TTC549 (cell line): Measurements from ENCODE around the gene DCN.

ENCODE experiments used
- FAIRE-seq: peaks from 2 replicates; lab custom pipeline; 2012; peaks lifted over from hg19 to GRCh38; lab: Jason Lieb, UNC

The DCN gene

DNA sequence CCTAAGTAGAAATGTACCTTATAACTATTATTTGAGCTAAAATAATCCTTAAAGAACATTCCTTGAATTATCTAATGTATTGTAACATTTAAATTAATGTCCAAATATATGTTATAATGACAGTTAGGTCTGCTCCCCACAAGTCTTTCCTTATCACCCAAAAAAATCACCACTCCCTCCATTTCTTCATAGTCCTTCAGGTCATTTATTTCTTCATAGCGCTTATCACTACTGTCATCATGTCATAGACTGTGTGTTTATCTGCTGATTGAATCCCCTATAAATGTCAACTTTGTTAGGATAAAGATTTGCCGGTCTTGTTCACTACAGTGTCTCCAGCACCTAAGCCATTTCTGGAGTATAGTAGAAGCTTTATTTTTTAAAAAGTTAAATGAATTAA is 83.3 kb downstream of the DCN start:
- FAIRE-seq: no peak

DNA sequence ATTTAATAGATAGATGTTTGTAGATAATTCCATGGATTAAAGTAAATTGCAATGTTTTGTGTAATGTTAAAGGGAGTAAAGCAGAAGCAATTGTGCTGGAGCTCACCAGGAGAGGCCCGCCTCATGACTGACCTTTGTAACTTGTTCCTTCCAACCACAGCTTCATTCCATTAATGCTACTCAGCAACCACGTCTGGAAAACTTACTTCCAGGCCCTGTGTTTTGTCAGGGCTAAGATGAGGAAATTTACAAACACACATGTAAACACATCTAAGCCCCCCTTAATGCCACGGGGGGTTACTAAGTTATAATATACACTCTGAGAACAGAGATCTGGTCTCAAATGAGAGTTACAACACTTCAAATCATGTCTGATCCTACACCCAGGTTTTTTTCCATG is 83.7 kb downstream of the DCN start:
- no peak for FAIRE-seq

DNA sequence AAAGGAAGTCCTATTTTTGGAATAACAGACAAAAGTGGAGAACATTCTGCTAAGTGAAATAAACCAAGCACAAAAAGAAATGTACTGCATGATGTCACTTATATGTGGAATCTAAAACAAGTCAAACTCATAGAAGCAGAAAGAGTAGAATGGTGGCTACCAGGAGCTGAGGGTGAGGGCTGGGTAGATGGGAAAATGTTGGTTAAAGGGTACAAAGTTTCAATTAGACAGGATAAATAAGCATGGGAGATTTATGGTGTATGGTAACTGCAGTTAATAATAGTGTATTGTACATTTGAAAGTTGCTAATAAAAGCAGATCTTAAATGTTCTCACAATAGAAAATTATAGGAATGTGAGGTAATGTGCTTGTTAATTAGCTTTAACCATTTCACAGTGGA is 84.2 kb downstream of the DCN start:
- FAIRE-seq: no peak

DNA sequence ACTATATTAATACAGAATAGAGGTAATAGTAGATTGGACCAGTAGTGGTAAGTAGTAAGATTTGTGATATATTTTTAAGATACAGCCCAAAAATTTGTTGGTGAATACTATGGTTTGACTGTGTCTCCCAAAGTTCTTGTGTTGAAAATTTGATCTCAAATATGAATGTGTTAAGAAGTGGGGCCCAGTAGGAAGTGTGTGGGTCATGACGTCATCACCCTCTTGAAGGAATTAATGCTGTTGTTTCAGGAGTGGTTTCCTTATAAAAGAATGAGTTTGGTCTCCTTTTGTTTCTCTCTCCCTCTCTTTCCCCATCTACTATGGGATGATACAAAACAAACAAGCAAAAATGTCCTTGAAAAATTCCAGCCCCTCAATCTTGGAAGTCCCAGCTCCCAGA is 87.7 kb downstream of the DCN start:
- FAIRE-seq: no peak

DNA sequence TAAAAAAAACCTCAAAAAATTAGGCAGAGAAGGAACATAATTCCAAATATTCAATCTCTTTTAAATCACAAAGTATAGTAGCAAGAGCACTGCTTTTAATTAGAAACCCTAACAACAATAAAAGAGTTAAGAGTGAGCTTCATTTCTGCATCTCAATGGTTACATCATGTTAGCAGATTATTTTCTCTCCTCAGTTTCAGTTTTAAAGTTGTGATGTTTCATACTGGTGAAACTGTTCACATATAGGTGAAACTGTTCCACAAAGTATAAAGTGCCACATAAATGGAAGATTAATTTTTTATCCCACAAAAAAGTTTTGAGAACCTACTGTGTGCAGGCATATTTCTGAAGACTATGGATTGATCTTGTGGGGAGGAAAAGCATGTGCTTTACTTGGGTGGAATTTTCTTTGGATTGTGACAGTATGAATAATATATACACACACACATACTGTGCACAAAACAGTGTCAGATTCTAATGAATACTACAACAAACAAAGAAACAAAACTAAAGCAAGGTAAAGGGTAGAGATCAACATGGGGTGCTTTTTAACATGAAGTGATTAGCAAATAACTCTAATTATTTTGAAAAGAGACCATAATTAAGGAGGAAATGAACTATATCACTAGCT is 88.5 kb downstream of the DCN start:
- no peak for FAIRE-seq

DNA sequence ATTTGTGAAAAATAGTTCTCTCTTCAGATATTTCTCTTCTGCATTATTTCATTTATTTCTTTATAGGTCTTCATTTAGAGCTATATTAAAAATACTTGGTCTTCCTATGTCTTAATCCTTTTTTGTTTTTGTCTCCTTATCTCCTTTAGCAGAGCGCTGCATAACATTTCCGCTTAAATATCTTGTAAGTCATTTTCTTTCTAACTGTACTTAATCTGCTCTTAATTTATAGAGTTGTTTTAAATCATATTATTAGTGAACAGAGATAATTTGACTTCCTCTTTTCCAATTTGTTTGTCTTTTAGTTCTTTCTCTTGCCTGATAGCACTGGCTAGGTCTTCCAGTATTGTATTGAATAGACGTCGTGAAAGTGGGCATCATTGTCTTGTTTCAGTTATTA is 89.3 kb downstream of the DCN start:
- no peak for FAIRE-seq

DNA sequence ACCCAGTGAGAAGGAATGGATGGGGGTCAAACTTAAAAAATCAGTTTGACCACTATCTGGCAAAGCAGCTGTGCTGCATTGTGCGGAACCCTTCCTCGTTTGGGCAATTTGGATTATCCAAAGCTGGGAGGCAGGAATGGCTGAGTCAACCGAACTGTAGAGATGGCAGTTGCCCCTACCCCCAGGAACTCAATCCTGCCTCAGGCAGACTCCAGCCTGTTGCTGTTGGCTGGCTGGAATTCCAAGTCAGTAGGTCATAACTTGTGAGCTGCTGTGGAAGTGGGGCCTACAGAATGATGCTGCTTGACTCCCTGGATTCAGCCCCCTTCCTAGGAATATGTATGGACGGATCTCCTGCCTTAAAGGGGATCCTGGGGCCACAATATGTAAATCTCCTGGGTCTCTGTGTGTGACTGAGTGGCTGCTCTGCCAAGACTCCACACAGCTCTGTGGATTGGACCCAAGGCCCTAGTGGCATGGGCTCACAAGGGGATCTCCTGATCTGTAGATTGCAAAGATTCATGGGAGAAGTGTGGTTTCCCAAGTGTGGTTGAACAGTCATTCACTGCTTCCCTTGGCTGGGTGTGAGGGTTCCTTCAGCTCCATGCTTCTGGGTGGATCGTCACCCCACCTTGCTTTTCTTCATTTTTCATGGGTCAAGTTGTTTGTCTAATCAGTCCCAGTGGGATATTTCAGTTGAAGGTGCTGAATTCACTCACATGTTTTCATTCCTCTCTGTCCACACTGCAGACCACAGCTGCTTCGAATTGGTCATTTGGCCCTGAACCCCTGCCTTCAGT is 90.5 kb downstream of the DCN start:
- FAIRE-seq: no peak
